ENCODE measurements around the gene LRRC4C. TPM values are rescaled to one million over a fixed set of nuclear protein-coding genes. Genes with fewer than 3 reads are reported as not detected.

Gene LRRC4C
- total RNA-seq, 6 donors from 2014 or later: 0.37 to 1.2 (median 1.0) TPM; not detected in 2

DNA sequence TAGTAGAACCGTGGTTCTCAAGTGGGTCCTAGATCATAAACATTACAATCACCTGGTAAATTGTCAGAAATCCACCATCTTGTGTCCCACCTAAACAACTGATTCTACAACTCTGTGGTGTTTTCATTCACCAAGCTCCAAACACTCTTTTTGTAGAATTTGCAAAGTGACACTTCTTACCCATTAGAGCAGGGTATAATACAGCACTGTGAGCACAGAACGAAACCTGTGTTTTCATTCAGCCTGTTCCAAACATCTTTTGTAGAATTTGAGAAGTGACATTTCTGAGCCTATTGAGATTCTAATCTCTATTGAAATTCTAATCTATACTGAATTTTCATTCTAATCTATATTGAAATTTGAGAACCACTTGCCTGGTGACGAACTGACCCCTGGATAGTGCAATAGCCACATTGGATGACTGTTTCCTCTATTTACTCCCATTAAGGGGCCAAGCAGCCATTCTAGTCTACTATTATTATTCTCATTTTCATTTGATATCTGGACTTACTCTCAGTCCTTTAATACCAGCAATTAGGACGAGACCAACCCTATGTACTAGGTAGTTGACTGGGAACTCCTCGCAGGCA is 616.6 kb downstream of the LRRC4C start:
- Histone ChIP-seq H3K4me3 (no peak overlapping the region), H3K27ac (no peak overlapping the region), H3K4me1 (no peaks in the 10 kb centered on the region), H3K9me3 (no peaks in the 10 kb centered on the region), H3K27me3 (no peaks in the 10 kb centered on the region), H3K36me3 (no peaks in the 10 kb centered on the region)
- ATAC-seq (ENCODE audit: low FRiP score in 2 of 2): no peak
- WGBS, 2 donors: 83 to 86% methylated on average over 5 of the region's 5 CpGs
- TF ChIP-seq POLR2A (IDR thresholded peaks at IDR 0.05) (no peak), POLR2AphosphoS5 (IDR thresholded peaks at IDR 0.05) (no peak), EP300 (IDR thresholded peaks at IDR 0.05) (no peak), CTCF (IDR thresholded peaks at IDR 0.05) (no peak)
- no peak for DNase-seq

DNA sequence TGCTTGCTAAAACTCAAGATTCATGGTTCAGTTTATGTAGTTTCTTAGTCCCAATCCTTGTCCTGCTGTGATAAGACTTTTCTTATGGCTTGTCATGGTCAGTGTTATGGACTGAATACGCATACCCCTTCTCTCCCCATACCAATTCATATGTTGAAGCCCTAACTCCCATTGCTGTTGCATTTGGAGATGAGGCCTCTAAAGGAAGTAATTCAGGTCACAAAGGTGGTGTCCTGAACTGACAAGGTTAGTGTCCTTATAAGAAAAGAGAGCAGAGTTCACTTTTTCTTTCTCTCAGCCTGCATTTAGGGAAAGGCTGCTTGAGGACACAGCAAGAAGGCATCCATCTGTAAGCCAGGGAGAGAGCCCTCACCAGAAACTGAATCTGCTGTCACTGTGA is 618.2 kb downstream of the LRRC4C start:
- Histone ChIP-seq H3K36me3 (no peaks in the 10 kb centered on the region), H3K9me3 (no peaks in the 10 kb centered on the region), H3K4me1 (no peaks in the 10 kb centered on the region), H3K27me3 (no peaks in the 10 kb centered on the region), H3K4me3 (no peak overlapping the region), H3K27ac (no peak overlapping the region)
- DNase-seq (no peak), ATAC-seq (ENCODE audit: low FRiP score in 2 of 2) (no peak)
- WGBS, 2 donors: 90 to 100% methylated on average over 1 of the region's 1 CpG
- TF ChIP-seq POLR2A (IDR thresholded peaks at IDR 0.05): no peak

GRCh38 chr11:40838181-40838683 is 621.2 kb downstream of the LRRC4C start:
- Histone ChIP-seq H3K4me1 (no peaks in the 10 kb centered on the region), H3K4me3 (no peak overlapping the region), H3K27ac (no peak overlapping the region), H3K9me3 (no peaks in the 10 kb centered on the region), H3K36me3 (no peaks in the 10 kb centered on the region), H3K27me3 (no peaks in the 10 kb centered on the region)
- DNase-seq: no peak
- 86 to 93% methylated on average over 1 of the region's 1 CpG for WGBS, 2 donors
- no peak for TF ChIP-seq CTCF (IDR thresholded peaks at IDR 0.05)
- no peak for TF ChIP-seq POLR2AphosphoS5 (IDR thresholded peaks at IDR 0.05)
- ATAC-seq (ENCODE audit: low FRiP score in 2 of 2): no peak

GRCh38 chr11:40827116-40827515 is 632.3 kb downstream of the LRRC4C start:
- no peak overlapping the region for H3K27ac ChIP-seq
- no peaks in the 10 kb centered on the region for H3K4me1 ChIP-seq
- WGBS, 2 donors: 84 to 87% methylated on average over 3 of the region's 3 CpGs
- H3K36me3 ChIP-seq: no peaks in the 10 kb centered on the region
- DNase-seq (no peak), ATAC-seq (ENCODE audit: low FRiP score in 2 of 2) (no peak)
- TF ChIP-seq POLR2AphosphoS5 (IDR thresholded peaks at IDR 0.05) (no peak), EP300 (IDR thresholded peaks at IDR 0.05) (no peak), POLR2A (IDR thresholded peaks at IDR 0.05) (no peak), CTCF (IDR thresholded peaks at IDR 0.05) (no peak)
- H3K9me3 ChIP-seq: no peaks in the 10 kb centered on the region
- H3K27me3 ChIP-seq: no peaks in the 10 kb centered on the region
- H3K4me3 ChIP-seq: no peak overlapping the region

- no peaks in the 10 kb centered on the region for H3K9me3 ChIP-seq
- no peaks in the 10 kb centered on the region for H3K36me3 ChIP-seq
- H3K4me1 ChIP-seq: no peaks in the 10 kb centered on the region
- no peak for DNase-seq
- no peak overlapping the region for H3K4me3 ChIP-seq
- H3K27me3 ChIP-seq: no peaks in the 10 kb centered on the region
- H3K27ac ChIP-seq: no peak overlapping the region
- WGBS, 2 donors: 93 to 98% methylated on average over 2 of the region's 2 CpGs
- ATAC-seq (ENCODE audit: low FRiP score in 2 of 2): no peak
- no peak for TF ChIP-seq EP300 (IDR thresholded peaks at IDR 0.05)
- TF ChIP-seq CTCF (IDR thresholded peaks at IDR 0.05): no peak
- no peak for TF ChIP-seq POLR2A (IDR thresholded peaks at IDR 0.05)
- TF ChIP-seq POLR2AphosphoS5 (IDR thresholded peaks at IDR 0.05): no peak
Observed at GRCh38 chr11:40826601-40827000, 632.9 kb downstream of the LRRC4C start.
